Brain microvascular endothelial cell (primary cell): ENCODE results near the gene CSF2.

Experiments
- DNase-seq: peaks from one replicate; pipeline ENCODE4 v3.0.0-alpha.2; 2020
- H3K27ac ChIP-seq: fragments of 250-450 bp; sonication (Bioruptor Pico); 2 replicates; pipeline ENCODE4 v1.5.1; 2020; ENCODE audit warnings: mild to moderate bottlenecking, moderate library complexity
- H3K27me3 ChIP-seq: fragments of 250-450 bp; sonication (Bioruptor Pico); replicated peaks from 2 replicates; pipeline ENCODE4 v1.5.1; 2020; ENCODE audit warnings: mild to moderate bottlenecking
- H3K36me3 ChIP-seq: fragments of 250-450 bp; sonication (Bioruptor Pico); replicated peaks from 2 replicates; pipeline ENCODE4 v1.5.1; 2020; ENCODE audit warnings: mild to moderate bottlenecking
- H3K4me3 ChIP-seq: 2 replicates; pipeline ENCODE4 v1.5.1; 2011; ENCODE audit warnings: low read depth, mild to moderate bottlenecking, control low read depth, low read length, moderate library complexity
- CTCF ChIP-seq: IDR thresholded peaks from 2 replicates; pipeline ENCODE4 v1.5.1; 2011; ENCODE audit warnings: low read depth, mild to moderate bottlenecking, moderate library complexity, low read length, control low read depth, inconsistent platforms; ENCODE audit errors: missing control alignments
- in situ Hi-C: cut with HindIII; loops from 2 replicates; pipeline ENCODE4 v1.10.0; 2017; ENCODE audit warnings: low sequenced_read_pairs, low pct_ligation_motif_present

The CSF2 gene

DNA sequence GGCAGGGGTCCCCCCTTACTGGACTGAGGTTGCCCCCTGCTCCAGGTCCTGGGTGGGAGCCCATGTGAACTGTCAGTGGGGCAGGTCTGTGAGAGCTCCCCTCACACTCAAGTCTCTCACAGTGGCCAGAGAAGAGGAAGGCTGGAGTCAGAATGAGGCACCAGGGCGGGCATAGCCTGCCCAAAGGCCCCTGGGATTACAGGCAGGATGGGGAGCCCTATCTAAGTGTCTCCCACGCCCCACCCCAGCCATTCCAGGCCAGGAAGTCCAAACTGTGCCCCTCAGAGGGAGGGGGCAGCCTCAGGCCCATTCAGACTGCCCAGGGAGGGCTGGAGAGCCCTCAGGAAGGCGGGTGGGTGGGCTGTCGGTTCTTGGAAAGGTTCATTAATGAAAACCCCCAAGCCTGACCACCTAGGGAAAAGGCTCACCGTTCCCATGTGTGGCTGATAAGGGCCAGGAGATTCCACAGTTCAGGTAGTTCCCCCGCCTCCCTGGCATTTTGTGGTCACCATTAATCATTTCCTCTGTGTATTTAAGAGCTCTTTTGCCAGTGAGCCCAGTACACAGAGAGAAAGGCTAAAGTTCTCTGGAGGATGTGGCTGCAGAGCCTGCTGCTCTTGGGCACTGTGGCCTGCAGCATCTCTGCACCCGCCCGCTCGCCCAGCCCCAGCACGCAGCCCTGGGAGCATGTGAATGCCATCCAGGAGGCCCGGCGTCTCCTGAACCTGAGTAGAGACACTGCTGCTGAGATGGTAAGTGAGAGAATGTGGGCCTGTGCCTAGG, at the start of gene CSF2:
Gene CSF2 (plus strand): TSS at position 559 of the 783 bp plus-strand sequence. CDS start 35 bp downstream, at position 594.
- no peak within 1 kb of the TSS for H3K4me3 ChIP-seq
- no peaks in the 10 kb centered on the region for H3K36me3 ChIP-seq
- H3K27ac ChIP-seq, result no peak within 1 kb of the TSS
- DNase-seq, result peak; percentile 15
- no peak for TF ChIP-seq CTCF
- in situ Hi-C loops, result no loop called here
- no peaks in the 10 kb centered on the region for H3K27me3 ChIP-seq

GRCh38 chr5:132024117-132024435, 49.5 kb upstream of the CSF2 start:
- in situ Hi-C loops, result loop anchor here (25.0 kb wide), 1 partner anchor 437 kb away; no protein-coding TSS in a partner anchor

GRCh38 chr5:132024789-132025402, 48.7 kb upstream of the CSF2 start:
- in situ Hi-C loops, result loop anchor here (25.0 kb wide), 1 partner anchor 438 kb away; no protein-coding TSS in a partner anchor
- Histone ChIP-seq H3K27ac (no peak overlapping the region), H3K36me3 (no peaks in the 10 kb centered on the region), H3K27me3 (no peaks in the 10 kb centered on the region), H3K4me3 (no peak overlapping the region)
- no peak for TF ChIP-seq CTCF
- DNase-seq, result no peak

More at GRCh38 chr5:132024117-132024435, 49.5 kb upstream of the CSF2 start:
- DNase-seq, result no peak
- no peak overlapping the region for H3K27ac ChIP-seq
- no peak for TF ChIP-seq CTCF
- H3K36me3 ChIP-seq, result no peaks in the 10 kb centered on the region
- H3K27me3 ChIP-seq, result peaks cover 4% of the 10 kb centered on the region
- H3K4me3 ChIP-seq, result no peak overlapping the region

- no peak for DNase-seq
- in situ Hi-C loops, result no loop called here
- no peak for TF ChIP-seq CTCF
- Histone ChIP-seq H3K27ac (no peak overlapping the region), H3K4me3 (no peak overlapping the region), H3K36me3 (no peaks in the 10 kb centered on the region), H3K27me3 (no peaks in the 10 kb centered on the region)
Observed at GRCh38 chr5:132025403-132025971, 48.1 kb upstream of the CSF2 start.

DNA sequence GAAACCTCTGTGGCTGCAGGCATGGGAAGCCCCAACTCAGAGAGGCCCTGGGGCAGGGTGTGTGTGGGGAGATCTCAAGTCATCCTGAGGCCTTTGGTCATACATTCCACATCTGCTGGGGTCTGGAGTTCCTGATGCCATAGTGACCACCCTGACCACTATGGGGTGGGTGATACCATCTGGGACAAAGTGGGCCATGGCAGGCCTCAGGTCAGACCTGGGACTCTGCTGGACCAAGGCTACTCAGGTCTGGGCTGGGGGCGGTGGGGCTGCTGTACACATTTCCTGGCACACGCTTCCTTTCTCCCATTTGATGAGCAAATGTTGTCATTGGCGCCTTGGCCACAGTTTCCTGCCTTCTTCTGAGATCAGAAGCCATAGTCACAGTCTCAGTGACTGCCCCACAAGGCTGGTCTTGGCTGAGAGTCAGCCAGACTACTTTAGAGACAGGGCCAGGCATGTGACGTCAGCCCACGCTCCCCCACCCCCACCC, 47.0 kb upstream of the CSF2 start:
- TF ChIP-seq CTCF, result no peak
- Histone ChIP-seq H3K27ac (no peak overlapping the region), H3K27me3 (no peaks in the 10 kb centered on the region), H3K36me3 (no peaks in the 10 kb centered on the region), H3K4me3 (no peak overlapping the region)
- no peak for DNase-seq
- in situ Hi-C loops, result no loop called here
